AG04449 (cell line): Measurements from ENCODE around the gene CIB4.

Source experiments
- CTCF ChIA-PET: fragments of 350-600 bp; formaldehyde crosslinking; extraction: SDS; loops from one replicate; lab custom pipeline; 2021; ENCODE audit warnings: antibody characterized with exemption; lab: Yijun Ruan, JAX
- POLR2A ChIA-PET: fragments of 400-600, 350-600 bp; formaldehyde crosslinking; extraction: SDS; loops from one replicate; lab custom pipeline; 2020; ENCODE audit warnings: antibody characterized with exemption, inconsistent platforms; lab: Yijun Ruan, JAX
- DNase-seq: peaks from one replicate; pipeline ENCODE4 v3.0.0-alpha.2; 2010; ENCODE audit warnings: low read depth, low spot score
- H3K4me3 ChIP-seq: 2 replicates; pipeline ENCODE4 v1.5.1; 2011; ENCODE audit warnings: low read depth, mild to moderate bottlenecking, control low read depth, low read length
- CTCF ChIP-seq: IDR thresholded peaks from one replicate; pipeline ENCODE4 v1.5.1; 2011; ENCODE audit warnings: mild to moderate bottlenecking, moderate library complexity, low read length, control low read depth, inconsistent platforms; ENCODE audit not compliant: insufficient read depth; ENCODE audit errors: missing control alignments

The CIB4 gene

GRCh38 chr2:26542194-26542455, 99.0 kb downstream of the CIB4 start:
- TF ChIP-seq CTCF, result no peak
- POLR2A ChIA-PET, result no interaction called here
- DNase-seq, result no peak
- H3K4me3 ChIP-seq, result no peak overlapping the region
- CTCF ChIA-PET, result interaction anchor here (0.8 to 2.5 kb wide), 5 partner anchors 11 to 63 kb away, joined by 3 to 12 read pairs (median 4); no protein-coding TSS in a partner anchor

GRCh38 chr2:26541401-26542193, 99.6 kb downstream of the CIB4 start:
- POLR2A ChIA-PET, result no interaction called here
- no peak for DNase-seq
- H3K4me3 ChIP-seq, result no peak overlapping the region
- CTCF ChIA-PET, result interaction anchor here (0.8 to 2.5 kb wide), 6 partner anchors 11 to 64 kb away, joined by 3 to 12 read pairs (median 4); no protein-coding TSS in a partner anchor
- no peak for TF ChIP-seq CTCF

GRCh38 chr2:26540961-26541360, 100.2 kb downstream of the CIB4 start:
- H3K4me3 ChIP-seq, result no peak overlapping the region
- ChIA-PET CTCF (interaction anchor here (1.2 to 2.5 kb wide), 4 partner anchors 18 to 65 kb away, joined by 3 to 12 read pairs (median 4); no protein-coding TSS in a partner anchor), POLR2A (no interaction called here)
- no peak for DNase-seq
- TF ChIP-seq CTCF, result no peak

- H3K4me3 ChIP-seq, result no peak overlapping the region
- ChIA-PET CTCF (interaction anchor here (1.5 to 2.5 kb wide), 2 partner anchors 17 to 38 kb away, joined by 3 to 12 read pairs; no protein-coding TSS in a partner anchor), POLR2A (no interaction called here)
- DNase-seq, result no peak
- no peak for TF ChIP-seq CTCF
Observed at GRCh38 chr2:26540306-26540705, 100.9 kb downstream of the CIB4 start.

- H3K4me3 ChIP-seq, result no peak overlapping the region
- ChIA-PET POLR2A (no interaction called here), CTCF (no interaction called here)
- no peak for DNase-seq
- no peak for TF ChIP-seq CTCF
Observed at GRCh38 chr2:26537826-26538475, 103.2 kb downstream of the CIB4 start.
